ENCODE data around the gene ADAM12. TPM values are rescaled to one million over a fixed set of nuclear protein-coding genes. Genes with fewer than 3 reads are reported as not detected.

Gene ADAM12
- total and polyA plus RNA-seq, 10 of the 15 experiments (the other 5 are each of a cell fraction or from before 2014, with no cell fraction given), result under 0.01 to 0.62 (median 0.04) TPM; not detected in 5

DNA sequence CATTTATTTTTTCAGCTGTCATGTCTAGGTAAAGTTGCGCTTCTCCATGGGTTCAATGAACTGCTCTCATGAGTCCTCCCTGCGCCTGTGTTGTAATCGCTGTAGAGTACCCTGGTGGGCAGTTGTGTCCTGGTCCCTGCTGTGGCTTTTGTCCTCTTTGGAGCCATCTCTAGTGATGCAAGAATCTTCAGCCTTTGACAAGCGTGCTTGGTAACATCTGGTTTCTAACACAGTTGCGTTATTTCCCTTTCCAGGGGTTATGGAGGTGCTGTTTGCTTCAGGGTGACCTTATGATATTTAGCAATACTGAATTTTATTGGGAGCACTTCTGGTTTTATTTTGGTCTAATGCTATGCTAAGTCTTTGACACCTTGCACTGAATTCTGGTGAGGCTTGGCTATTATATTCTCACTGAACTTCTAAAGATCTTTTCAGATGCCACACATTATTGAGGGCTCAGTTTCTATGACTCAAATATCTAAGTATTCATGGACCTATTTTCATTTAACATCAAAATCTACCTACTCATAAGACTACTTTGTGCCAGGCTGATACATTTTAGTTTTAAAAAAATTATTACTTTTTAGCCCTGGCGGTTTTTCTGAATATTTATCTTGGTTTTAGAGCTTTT is 403.3 kb downstream of the ADAM12 start:
- ChIA-PET CTCF (interaction anchor here (0.8 to 4.2 kb wide), 3 partner anchors 519 to 764 kb away, joined by 3 to 18 read pairs (median 3); no protein-coding TSS in a partner anchor), SMC1A (ENCODE audit: uncharacterized antibody, unreplicated experiment) (interaction anchor here (1.0 to 1.4 kb wide), 3 partner anchors 53 to 519 kb away, joined by 3 read pairs; no protein-coding TSS in a partner anchor), RAD21 (ENCODE audit: unreplicated experiment) (interaction anchor here (1.5 kb wide), 1 partner anchor 519 kb away, joined by 3 read pairs; no protein-coding TSS in a partner anchor), POLR2A (no interaction called here)
- TF ChIP-seq LARP7 (IDR thresholded peaks at IDR 0.05), result no peak
- TF ChIP-seq ZNF24 (IDR thresholded peaks at IDR 0.05), result no peak
- TF ChIP-seq, protein P1, sequence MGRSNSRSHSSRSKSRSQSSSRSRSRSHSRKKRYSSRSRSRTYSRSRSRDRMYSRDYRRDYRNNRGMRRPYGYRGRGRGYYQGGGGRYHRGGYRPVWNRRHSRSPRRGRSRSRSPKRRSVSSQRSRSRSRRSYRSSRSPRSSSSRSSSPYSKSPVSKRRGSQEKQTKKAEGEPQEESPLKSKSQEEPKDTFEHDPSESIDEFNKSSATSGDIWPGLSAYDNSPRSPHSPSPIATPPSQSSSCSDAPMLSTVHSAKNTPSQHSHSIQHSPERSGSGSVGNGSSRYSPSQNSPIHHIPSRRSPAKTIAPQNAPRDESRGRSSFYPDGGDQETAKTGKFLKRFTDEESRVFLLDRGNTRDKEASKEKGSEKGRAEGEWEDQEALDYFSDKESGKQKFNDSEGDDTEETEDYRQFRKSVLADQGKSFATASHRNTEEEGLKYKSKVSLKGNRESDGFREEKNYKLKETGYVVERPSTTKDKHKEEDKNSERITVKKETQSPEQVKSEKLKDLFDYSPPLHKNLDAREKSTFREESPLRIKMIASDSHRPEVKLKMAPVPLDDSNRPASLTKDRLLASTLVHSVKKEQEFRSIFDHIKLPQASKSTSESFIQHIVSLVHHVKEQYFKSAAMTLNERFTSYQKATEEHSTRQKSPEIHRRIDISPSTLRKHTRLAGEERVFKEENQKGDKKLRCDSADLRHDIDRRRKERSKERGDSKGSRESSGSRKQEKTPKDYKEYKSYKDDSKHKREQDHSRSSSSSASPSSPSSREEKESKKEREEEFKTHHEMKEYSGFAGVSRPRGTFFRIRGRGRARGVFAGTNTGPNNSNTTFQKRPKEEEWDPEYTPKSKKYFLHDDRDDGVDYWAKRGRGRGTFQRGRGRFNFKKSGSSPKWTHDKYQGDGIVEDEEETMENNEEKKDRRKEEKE (IDR thresholded peaks at IDR 0.05), result no peak
- no peak for TF ChIP-seq MXI1 (IDR thresholded peaks at IDR 0.05; ENCODE audit: low read depth, low read length)
- TF ChIP-seq IKZF1 (conservative IDR thresholded peaks at IDR 0.05), result no peak
- H4K20me1 ChIP-seq (ENCODE audit: control insufficient read depth, insufficient read depth), result no peaks in the 10 kb centered on the region
- no peak overlapping the region for H3K4me3 ChIP-seq
- no peaks in the 10 kb centered on the region for H3K9me3 ChIP-seq (replicated peaks; ENCODE audit: control insufficient read depth, insufficient read depth, low read length)
- ATAC-seq (no peak), FAIRE-seq (no peak), DNase-seq (ENCODE audit: low read depth, low spot score) (no peak)
- no peak overlapping the region for H3K27ac ChIP-seq (ENCODE audit: control insufficient read depth, insufficient read depth)
- H3K79me2 ChIP-seq (ENCODE audit: control insufficient read depth, insufficient read depth, low read length), result no peaks in the 10 kb centered on the region
- in situ Hi-C loops (cut with MboI) (loop anchor here (5.0 kb wide), 1 partner anchor 522 kb away; no protein-coding TSS in a partner anchor), intact Hi-C loops (cut with micrococcal nuclease; ENCODE audit: unreplicated experiment) (loop anchor here (5.0 kb wide), 2 partner anchors 112 to 612 kb away; no protein-coding TSS in a partner anchor)
- no peaks in the 10 kb centered on the region; a peak in 1 of 4 replicates for H3K27me3 ChIP-seq (replicated peaks in 1 of 2; ENCODE audit: control insufficient read depth in 2 of 2, insufficient read depth in 2 of 2, low read length in 1 of 2)
- no peak overlapping the region for H3K4me2 ChIP-seq (ENCODE audit: control insufficient read depth, insufficient read depth)
- no peak overlapping the region for H3K9ac ChIP-seq (ENCODE audit: control insufficient read depth, insufficient read depth, low read length)
- no peaks in the 10 kb centered on the region for H3K36me3 ChIP-seq (ENCODE audit: control insufficient read depth in 2 of 2, insufficient read depth in 2 of 2, low read length in 1 of 2)
- no TSS peak for BruUV-seq (replicated peaks)
- no peaks in the 10 kb centered on the region for H3K4me1 ChIP-seq (ENCODE audit: control insufficient read depth, insufficient read depth, low read length)
- no peak overlapping the region for H2AFZ ChIP-seq (ENCODE audit: control insufficient read depth, low read depth, low read length)
- under 1% methylated on average over 6 of the region's 6 CpGs for WGBS (ENCODE audit: insufficient coverage, insufficient replicate concordance, low lambda C conversion rate, missing lambda C conversion rate)

Measured in GM12878 (cell line).